Measurements from ENCODE around the gene HOOK2. TPM values are rescaled to one million over a fixed set of nuclear protein-coding genes. Genes with fewer than 3 reads are reported as not detected.

The HOOK2 gene
- total RNA-seq, 1 donor from 2014 or later: 58.5 TPM

- Histone ChIP-seq H3K36me3 (peaks cover 16 to 17% of the 10 kb centered on the region in 2 donors), H3K27ac (no peak within 1 kb of the TSS), H3K4me1 (no peaks in the 10 kb centered on the region), H3K27me3 (no peaks in the 10 kb centered on the region), H3K9me3 (no peaks in the 10 kb centered on the region), H3K4me3 (no peak within 1 kb of the TSS)
- DNase-seq (ENCODE audit: low spot score in 2 of 2): no peak
- intact Hi-C loops (cut with DNase I): no loop called here
- TF ChIP-seq CTCF (IDR thresholded peaks at IDR 0.05): no peak
Observed at GRCh38 chr19:12751635-12752034, 23.7 kb downstream of the HOOK2 start, which contains the start of gene BEST2. BEST2 (plus strand) TSS chr19:12751791; CDS start chr19:12752593, 802 bp downstream.

- intact Hi-C loops (cut with DNase I): no loop called here
- peaks cover 20 to 23% of the 10 kb centered on the region in 2 donors for H3K36me3 ChIP-seq
- no peaks in the 10 kb centered on the region for H3K4me1 ChIP-seq
- no peak for TF ChIP-seq CTCF (IDR thresholded peaks at IDR 0.05)
- no peak for DNase-seq (ENCODE audit: low spot score in 2 of 2)
- no peak overlapping the region for H3K27ac ChIP-seq
- no peaks in the 10 kb centered on the region for H3K9me3 ChIP-seq
- H3K4me3 ChIP-seq: no peak overlapping the region
- H3K27me3 ChIP-seq: no peaks in the 10 kb centered on the region
Observed at GRCh38 chr19:12750851-12751250, 24.5 kb downstream of the HOOK2 start.

GRCh38 chr19:12749938-12750521, 25.3 kb downstream of the HOOK2 start:
- TF ChIP-seq CTCF (IDR thresholded peaks at IDR 0.05): no peak
- no peaks in the 10 kb centered on the region for H3K4me1 ChIP-seq
- no peak for DNase-seq (ENCODE audit: low spot score in 2 of 2)
- H3K27me3 ChIP-seq: no peaks in the 10 kb centered on the region
- H3K4me3 ChIP-seq: no peak overlapping the region
- intact Hi-C loops (cut with DNase I): no loop called here
- no peaks in the 10 kb centered on the region for H3K9me3 ChIP-seq
- H3K36me3 ChIP-seq: peaks cover 28 to 32% of the 10 kb centered on the region in 2 donors
- H3K27ac ChIP-seq: no peak overlapping the region

- H3K27me3 ChIP-seq: no peaks in the 10 kb centered on the region
- no peak overlapping the region for H3K4me3 ChIP-seq
- H3K9me3 ChIP-seq: no peaks in the 10 kb centered on the region
- intact Hi-C loops (cut with DNase I): no loop called here
- no peak for TF ChIP-seq CTCF (IDR thresholded peaks at IDR 0.05)
- H3K36me3 ChIP-seq: peaks cover 36 to 40% of the 10 kb centered on the region in 2 donors
- H3K4me1 ChIP-seq: no peaks in the 10 kb centered on the region
- no peak for DNase-seq (ENCODE audit: low spot score in 2 of 2)
- no peak overlapping the region for H3K27ac ChIP-seq
Observed at GRCh38 chr19:12748489-12748888, 26.9 kb downstream of the HOOK2 start.

GRCh38 chr19:12745166-12745897, 30.0 kb downstream of the HOOK2 start:
- no peaks in the 10 kb centered on the region for H3K27me3 ChIP-seq
- intact Hi-C loops (cut with DNase I): no loop called here
- TF ChIP-seq CTCF (IDR thresholded peaks at IDR 0.05): no peak
- H3K27ac ChIP-seq: no peak overlapping the region
- H3K36me3 ChIP-seq: peaks cover 36 to 62% of the 10 kb centered on the region in 2 donors
- H3K9me3 ChIP-seq: no peaks in the 10 kb centered on the region
- H3K4me3 ChIP-seq: no peak overlapping the region
- DNase-seq (ENCODE audit: low spot score in 2 of 2): no peak
- H3K4me1 ChIP-seq: no peaks in the 10 kb centered on the region

Data from ascending aorta (tissue), 2 donors.